BJ (cell line): ENCODE results near the gene FUCA2. TPM values are rescaled to one million over a fixed set of nuclear protein-coding genes. Genes with fewer than 3 reads are reported as not detected.

Source experiments
- CTCF ChIA-PET: fragments of 350-600 bp; formaldehyde crosslinking; extraction: SDS; loops from one replicate; lab custom pipeline; 2021; ENCODE audit warnings: antibody characterized with exemption, inconsistent platforms; lab: Yijun Ruan, JAX
- POLR2A ChIA-PET: fragments of 300-600 bp; sonication (Branson Sonifier 250); formaldehyde crosslinking; extraction: SDS; loops from one replicate; lab custom pipeline; 2021; ENCODE audit warnings: antibody characterized with exemption; lab: Charles Lee
- DNase-seq: peaks from one replicate; pipeline ENCODE4 v3.0.0-alpha.2; 2011; ENCODE audit warnings: low read depth
- H3K27me3 ChIP-seq: 2 replicates; pipeline ENCODE4 v1.6.0; 2011; ENCODE audit warnings: low read length; ENCODE audit not compliant: control insufficient read depth, insufficient read depth
- H3K36me3 ChIP-seq: 2 replicates; pipeline ENCODE4 v1.5.1; 2011; ENCODE audit warnings: low read length; ENCODE audit not compliant: control insufficient read depth, insufficient read depth
- H3K4me3 ChIP-seq: 2 replicates; pipeline ENCODE4 v1.5.1; 2011; ENCODE audit warnings: low read depth, mild to moderate bottlenecking, control low read depth, low read length
- polyA plus RNA-seq: library from polyadenylated mRNA; depleted of rRNA; stranded (reverse); fragments of >200 nt; gene quantifications from 2 replicates; pipeline ENCODE4 v1.2.3, GENCODE V29; 2011
- TF ChIP-seq, protein P1 (sequence below): IDR thresholded peaks from 2 replicates; pipeline ENCODE4 v1.5.1; 2011; ENCODE audit warnings: low read depth, mild to moderate bottlenecking, control low read depth, inconsistent platforms, low read length, moderate library complexity; ENCODE audit not compliant: insufficient read depth

FUCA2 gene
- polyA plus RNA-seq, 1 experiment = 37.1 TPM

DNA sequence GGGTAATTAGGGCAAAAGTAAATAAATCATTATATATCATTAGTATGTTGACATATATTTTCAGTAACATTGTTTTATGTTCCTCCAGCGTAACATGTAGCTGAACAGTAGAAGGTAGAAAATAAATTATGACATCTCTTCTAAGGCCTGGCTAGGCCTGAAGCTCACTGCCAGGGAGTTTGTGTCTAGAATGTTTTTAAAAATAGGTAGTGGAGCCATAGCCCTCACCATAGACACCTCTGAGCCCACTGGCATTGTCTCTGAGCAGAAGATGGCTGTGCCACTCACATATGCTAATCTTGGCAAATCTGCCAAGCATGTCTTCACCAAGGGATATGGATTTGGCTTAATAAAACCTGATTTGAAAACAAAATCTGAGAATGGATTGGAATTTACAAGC is 21.3 kb downstream of the FUCA2 start:
- ChIA-PET POLR2A (no interaction called here), CTCF (no interaction called here)
- TF ChIP-seq, protein P1, sequence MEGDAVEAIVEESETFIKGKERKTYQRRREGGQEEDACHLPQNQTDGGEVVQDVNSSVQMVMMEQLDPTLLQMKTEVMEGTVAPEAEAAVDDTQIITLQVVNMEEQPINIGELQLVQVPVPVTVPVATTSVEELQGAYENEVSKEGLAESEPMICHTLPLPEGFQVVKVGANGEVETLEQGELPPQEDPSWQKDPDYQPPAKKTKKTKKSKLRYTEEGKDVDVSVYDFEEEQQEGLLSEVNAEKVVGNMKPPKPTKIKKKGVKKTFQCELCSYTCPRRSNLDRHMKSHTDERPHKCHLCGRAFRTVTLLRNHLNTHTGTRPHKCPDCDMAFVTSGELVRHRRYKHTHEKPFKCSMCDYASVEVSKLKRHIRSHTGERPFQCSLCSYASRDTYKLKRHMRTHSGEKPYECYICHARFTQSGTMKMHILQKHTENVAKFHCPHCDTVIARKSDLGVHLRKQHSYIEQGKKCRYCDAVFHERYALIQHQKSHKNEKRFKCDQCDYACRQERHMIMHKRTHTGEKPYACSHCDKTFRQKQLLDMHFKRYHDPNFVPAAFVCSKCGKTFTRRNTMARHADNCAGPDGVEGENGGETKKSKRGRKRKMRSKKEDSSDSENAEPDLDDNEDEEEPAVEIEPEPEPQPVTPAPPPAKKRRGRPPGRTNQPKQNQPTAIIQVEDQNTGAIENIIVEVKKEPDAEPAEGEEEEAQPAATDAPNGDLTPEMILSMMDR = no peak
- Histone ChIP-seq H3K36me3 (no peaks in the 10 kb centered on the region), H3K27me3 (no peaks in the 10 kb centered on the region), H3K4me3 (no peak overlapping the region)
- DNase-seq = no peak

DNA sequence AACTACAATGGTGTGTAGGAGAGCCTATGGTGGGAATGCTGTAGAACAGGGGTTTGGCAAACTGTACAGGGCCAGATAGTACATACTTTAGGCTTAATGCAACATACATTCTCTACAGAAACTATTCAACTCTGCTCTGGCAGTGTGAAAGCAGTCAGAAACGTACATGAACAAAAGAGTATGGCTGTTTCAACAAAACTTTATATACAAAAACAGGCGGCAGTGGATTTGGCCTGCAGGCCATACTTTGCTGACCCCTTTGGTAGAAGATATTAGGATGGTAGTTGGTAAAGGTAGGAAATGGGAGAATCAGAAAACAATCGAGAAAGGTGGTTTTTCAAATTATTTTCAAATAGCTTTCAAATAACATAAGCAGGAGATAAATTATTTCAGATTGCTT is 24.8 kb downstream of the FUCA2 start:
- TF ChIP-seq, protein P1 = no peak
- H3K36me3 ChIP-seq = peaks cover 1% of the 10 kb centered on the region; the same call in 1 of the 2 replicates
- CTCF ChIA-PET = no interaction called here
- H3K4me3 ChIP-seq = no peak overlapping the region
- H3K27me3 ChIP-seq = no peaks in the 10 kb centered on the region
- no peak for DNase-seq
- POLR2A ChIA-PET = no interaction called here

DNA sequence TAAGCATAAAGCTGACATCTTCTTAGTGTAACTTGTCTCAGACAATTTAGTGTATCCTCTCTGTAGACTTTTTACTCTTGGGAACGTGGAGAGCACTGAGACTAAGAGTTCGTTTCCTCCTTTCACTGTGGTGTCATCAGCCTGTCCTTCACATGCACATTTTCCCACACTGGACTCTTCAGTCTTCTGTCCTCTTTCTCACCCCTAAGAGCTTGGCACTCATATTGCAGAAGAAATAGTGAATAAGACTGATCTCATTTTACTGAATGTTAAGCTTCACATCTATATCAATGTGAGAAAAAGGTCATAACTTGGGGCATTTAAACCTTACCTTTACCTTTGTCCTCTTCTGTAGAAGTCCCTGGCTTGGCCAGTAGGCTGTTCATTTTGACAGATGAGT is 25.6 kb downstream of the FUCA2 start:
- CTCF ChIA-PET = no interaction called here
- POLR2A ChIA-PET = no interaction called here
- H3K27me3 ChIP-seq = no peaks in the 10 kb centered on the region

DNA sequence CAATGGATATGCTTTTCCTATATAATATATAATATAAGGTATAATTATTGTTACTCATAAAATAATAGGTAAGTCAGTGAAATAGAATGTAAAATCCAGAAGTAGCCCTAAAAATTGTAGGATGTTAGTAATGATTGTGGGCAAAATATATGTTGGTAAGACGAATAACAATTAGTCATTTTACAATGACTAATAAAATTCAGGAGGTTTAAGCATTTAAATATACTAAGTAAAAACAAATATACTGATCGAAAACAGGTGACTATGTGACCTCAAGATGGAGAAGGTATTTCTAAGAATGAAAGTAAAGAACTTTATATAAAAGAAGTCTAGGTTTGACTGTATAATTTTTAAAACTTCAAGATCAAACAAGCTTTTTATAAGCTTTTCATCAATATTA is 28.9 kb downstream of the FUCA2 start:
- H3K27me3 ChIP-seq = no peaks in the 10 kb centered on the region
- no peak overlapping the region for H3K4me3 ChIP-seq
- CTCF ChIA-PET = no interaction called here
- TF ChIP-seq, protein P1 = no peak
- POLR2A ChIA-PET = no interaction called here
- no peak for DNase-seq
- H3K36me3 ChIP-seq = peaks cover 1% of the 10 kb centered on the region

More for the DNA sequence above, 25.6 kb downstream of the FUCA2 start:
- DNase-seq = no peak
- H3K4me3 ChIP-seq = no peak overlapping the region
- peaks cover 1% of the 10 kb centered on the region; the same call in 1 of the 2 replicates for H3K36me3 ChIP-seq
- TF ChIP-seq, protein P1 = no peak

DNA sequence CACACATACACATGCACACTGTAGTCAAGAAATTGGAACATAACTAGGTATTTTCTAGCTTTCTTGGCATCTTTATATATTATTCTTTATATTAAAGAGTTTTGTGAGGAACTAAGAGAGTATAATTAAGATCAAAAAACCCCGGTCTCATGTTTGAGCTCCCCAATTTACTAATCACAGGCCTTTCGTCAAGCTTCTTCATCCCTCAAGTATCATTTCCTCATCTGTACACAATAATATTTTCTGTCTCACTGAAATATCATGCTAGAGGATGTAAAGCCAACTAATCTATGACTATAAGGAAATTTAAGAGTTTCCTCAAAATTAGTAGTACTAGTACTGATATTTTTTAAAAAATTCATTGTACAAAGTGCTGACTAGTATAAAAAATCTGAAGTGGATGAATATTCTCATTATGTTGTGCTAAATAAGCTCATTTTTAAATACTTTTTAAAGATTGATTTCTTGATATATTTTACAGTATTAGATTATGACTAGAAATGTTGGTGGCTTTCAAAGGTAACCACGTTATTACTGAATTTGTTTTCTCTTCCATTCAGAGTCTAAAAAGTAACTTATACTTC is 32.9 kb downstream of the FUCA2 start:
- H3K27me3 ChIP-seq = no peaks in the 10 kb centered on the region
- TF ChIP-seq, protein P1 = no peak
- ChIA-PET POLR2A (no interaction called here), CTCF (interaction anchor here (0.7 kb wide), 2 partner anchors 586 to 593 kb away, joined by 3 read pairs; no protein-coding TSS in a partner anchor)
- no peak for DNase-seq
- H3K36me3 ChIP-seq = no peaks in the 10 kb centered on the region; the same call in none of the 2 replicates
- no peak overlapping the region for H3K4me3 ChIP-seq
